ENCODE results near the gene SLC6A5.

The SLC6A5 gene

GRCh38 chr11:20596205-20597153, 2.9 kb upstream of the SLC6A5 start:
- ATAC-seq (peak; percentile 60), DNase-seq (no peak)

- no peak for ATAC-seq
- DNase-seq: no peak
These were observed 2.2 kb upstream of the SLC6A5 start for GRCh38 chr11:20597154-20597679.

- ATAC-seq: no peak
- DNase-seq: no peak
These were observed 1.5 kb upstream of the SLC6A5 start for GRCh38 chr11:20597680-20598484.

- no peak for ATAC-seq
- DNase-seq: no peak
These were observed 916 bp upstream of the SLC6A5 start for GRCh38 chr11:20598492-20598891.

- DNase-seq (no peak), ATAC-seq (no peak)
These were observed 575 bp downstream of the SLC6A5 start for GRCh38 chr11:20600020-20600346.

- DNase-seq (no peak), ATAC-seq (no peak)
These were observed 1.1 kb downstream of the SLC6A5 start for GRCh38 chr11:20600551-20600950.

- ATAC-seq: no peak
- DNase-seq: no peak
These were observed 2.0 kb downstream of the SLC6A5 start for GRCh38 chr11:20601221-20601914.

- ATAC-seq (no peak), DNase-seq (no peak)
These were observed 4.9 kb downstream of the SLC6A5 start for GRCh38 chr11:20604295-20604803.

GRCh38 chr11:20604864-20605601, 5.6 kb downstream of the SLC6A5 start:
- no peak for DNase-seq
- no peak for ATAC-seq

GRCh38 chr11:20605602-20606091, 6.2 kb downstream of the SLC6A5 start:
- ATAC-seq (no peak), DNase-seq (no peak)

GRCh38 chr11:20608934-20609333, 9.5 kb downstream of the SLC6A5 start:
- ATAC-seq (no peak), DNase-seq (no peak)

GRCh38 chr11:20609727-20610707, 10.6 kb downstream of the SLC6A5 start:
- ATAC-seq: peak; percentile 67
- DNase-seq: peak; percentile 78

GRCh38 chr11:20610825-20611224, 11.4 kb downstream of the SLC6A5 start:
- DNase-seq (no peak), ATAC-seq (no peak)

- DNase-seq (no peak), ATAC-seq (no peak)
These were observed 12.0 kb downstream of the SLC6A5 start for GRCh38 chr11:20611445-20611844.

- no peak for DNase-seq
- ATAC-seq: no peak
These were observed 12.5 kb downstream of the SLC6A5 start for GRCh38 chr11:20611892-20612291.

GRCh38 chr11:20612416-20612815, 13.0 kb downstream of the SLC6A5 start:
- no peak for ATAC-seq
- no peak for DNase-seq

- DNase-seq (no peak), ATAC-seq (no peak)
These were observed 17.5 kb downstream of the SLC6A5 start for GRCh38 chr11:20616920-20617319.

- no peak for DNase-seq
- no peak for ATAC-seq
These were observed 18.1 kb downstream of the SLC6A5 start for GRCh38 chr11:20617346-20618005.

- ATAC-seq: no peak
- DNase-seq: no peak
These were observed 18.7 kb downstream of the SLC6A5 start for GRCh38 chr11:20618083-20618482.

- ATAC-seq (no peak), DNase-seq (no peak)
These were observed 21.6 kb downstream of the SLC6A5 start for GRCh38 chr11:20620988-20621387.
